Mucosa of descending colon (tissue), 3 donors: Measurements from ENCODE around the gene PXMP2. TPM values are rescaled to one million over a fixed set of nuclear protein-coding genes. Genes with fewer than 3 reads are reported as not detected.

ENCODE experiments used
- ATAC-seq: fragments of 200-7000 bp; cut with Tn5 transposase; one replicate; pipeline ENCODE4 v1.9.1; 2020; ENCODE audit warnings: mild to moderate bottlenecking, moderate library complexity
- DNase-seq, 3 donors: peaks; one replicate each; pipeline ENCODE4 v3.0.0-alpha.2; 2020
- H3K36me3 ChIP-seq: fragments of 200-600 bp; one replicate; pipeline ENCODE4 v1.8.0; 2021; ENCODE audit warnings: low read depth, mild to moderate bottlenecking
- H3K4me1 ChIP-seq: fragments of 200-600 bp; one replicate; pipeline ENCODE4 v1.8.0; 2021; ENCODE audit warnings: low read depth, mild to moderate bottlenecking
- H3K4me3 ChIP-seq: fragments of 200-600 bp; one replicate; pipeline ENCODE4 v1.8.0; 2021; ENCODE audit warnings: mild to moderate bottlenecking
- H3K9me3 ChIP-seq: fragments of 200-600 bp; one replicate; pipeline ENCODE4 v1.8.0; 2021; ENCODE audit warnings: mild to moderate bottlenecking
- intact Hi-C, 2 donors: fragments of 100-400 bp; cut with DNase I in 1 of 2; cut with micrococcal nuclease in 1 of 2; formaldehyde crosslinking; loops; one replicate each; pipeline versions ENCODE4 v1.11.0 to v1.11.1; 2022; cut with DNase I, micrococcal nuclease
- total RNA-seq, 3 donors: library from RNA; stranded (reverse); fragmentation: NEBNext Ultra II Directional in 2 of 3; extraction: Animal tissue kit (Norgen Biotek cat#: 25700) in 2 of 3; gene quantifications; one replicate each; pipeline versions ENCODE4 v1.2.1 to v1.2.4, GENCODE V29; 2021 to 2023
- TF ChIP-seq, protein P1 (sequence below): fragments of 200-600 bp; IDR thresholded peaks from one replicate; pipeline ENCODE4 v1.8.0; 2022; ENCODE audit warnings: antibody characterized with exemption, mild to moderate bottlenecking
- donor health status: DM: no; HTN: no; CAD: no; lungs with moderate emphysema.
- donor health status: DM: no; HTN: no; CAD: no.
- donor health status: DM: no; HTN: yes; CAD: no.

Gene PXMP2
- total RNA-seq, 3 donors from 2014 or later, result 52.1 to 141 (median 66.3) TPM

DNA sequence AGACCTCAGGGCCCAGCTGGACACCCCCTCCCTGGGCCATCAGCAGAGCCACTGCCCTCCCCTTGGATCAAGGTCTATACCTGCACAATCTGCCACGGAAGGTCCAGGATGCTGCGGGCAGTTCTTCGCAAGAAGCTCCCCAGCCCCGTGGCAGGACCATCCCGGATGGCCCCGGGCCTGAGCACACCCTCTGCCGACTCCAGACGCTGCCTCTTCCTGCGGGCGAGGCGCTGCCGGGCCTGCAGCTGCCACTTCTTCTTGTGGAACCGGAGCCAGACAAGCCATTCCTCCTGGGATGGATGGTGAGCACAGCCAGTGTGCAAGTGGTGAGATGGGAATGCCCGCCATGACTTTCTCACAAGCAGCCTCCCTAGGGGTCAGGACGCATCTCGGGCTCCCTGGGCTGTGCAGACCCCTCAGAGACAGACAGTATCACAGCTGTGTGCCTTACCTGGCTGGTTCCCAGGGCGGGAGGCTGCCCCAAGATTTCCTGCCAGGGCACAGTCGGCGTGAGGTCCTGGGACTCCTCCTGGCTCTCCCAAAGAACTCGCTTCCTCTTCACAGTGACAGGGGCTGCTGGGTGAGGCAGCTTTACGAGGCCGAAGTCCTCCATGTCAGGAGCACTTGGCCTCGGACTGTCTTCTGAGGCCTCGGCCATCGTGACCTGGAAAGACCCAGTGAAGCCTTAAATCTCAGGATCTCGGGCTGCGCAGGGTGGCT, 38.0 kb upstream of the PXMP2 start:
- no peaks in the 10 kb centered on the region for H3K36me3 ChIP-seq
- ATAC-seq (peak; percentile 97), DNase-seq (peak in 2 of 3 donors; percentile 59 to 71)
- no peaks in the 10 kb centered on the region for H3K4me1 ChIP-seq
- no peak overlapping the region for H3K4me3 ChIP-seq
- H3K9me3 ChIP-seq, result no peaks in the 10 kb centered on the region
- intact Hi-C loops, result no loop called here
- TF ChIP-seq, protein P1, sequence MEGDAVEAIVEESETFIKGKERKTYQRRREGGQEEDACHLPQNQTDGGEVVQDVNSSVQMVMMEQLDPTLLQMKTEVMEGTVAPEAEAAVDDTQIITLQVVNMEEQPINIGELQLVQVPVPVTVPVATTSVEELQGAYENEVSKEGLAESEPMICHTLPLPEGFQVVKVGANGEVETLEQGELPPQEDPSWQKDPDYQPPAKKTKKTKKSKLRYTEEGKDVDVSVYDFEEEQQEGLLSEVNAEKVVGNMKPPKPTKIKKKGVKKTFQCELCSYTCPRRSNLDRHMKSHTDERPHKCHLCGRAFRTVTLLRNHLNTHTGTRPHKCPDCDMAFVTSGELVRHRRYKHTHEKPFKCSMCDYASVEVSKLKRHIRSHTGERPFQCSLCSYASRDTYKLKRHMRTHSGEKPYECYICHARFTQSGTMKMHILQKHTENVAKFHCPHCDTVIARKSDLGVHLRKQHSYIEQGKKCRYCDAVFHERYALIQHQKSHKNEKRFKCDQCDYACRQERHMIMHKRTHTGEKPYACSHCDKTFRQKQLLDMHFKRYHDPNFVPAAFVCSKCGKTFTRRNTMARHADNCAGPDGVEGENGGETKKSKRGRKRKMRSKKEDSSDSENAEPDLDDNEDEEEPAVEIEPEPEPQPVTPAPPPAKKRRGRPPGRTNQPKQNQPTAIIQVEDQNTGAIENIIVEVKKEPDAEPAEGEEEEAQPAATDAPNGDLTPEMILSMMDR, result no peak

GRCh38 chr12:132651444-132652100, 35.8 kb upstream of the PXMP2 start:
- no peaks in the 10 kb centered on the region for H3K36me3 ChIP-seq
- ATAC-seq, result no peak

GRCh38 chr12:132653567-132654290, 33.7 kb upstream of the PXMP2 start:
- Histone ChIP-seq H3K9me3 (no peaks in the 10 kb centered on the region), H3K4me3 (no peak overlapping the region), H3K36me3 (peaks cover 5% of the 10 kb centered on the region), H3K4me1 (no peaks in the 10 kb centered on the region)
- TF ChIP-seq, protein P1, result no peak
- ATAC-seq (no peak), DNase-seq (no peak)
- intact Hi-C loops, result no loop called here

More at GRCh38 chr12:132651444-132652100, 35.8 kb upstream of the PXMP2 start:
- DNase-seq, result no peak
- TF ChIP-seq, protein P1, result no peak
- no peaks in the 10 kb centered on the region for H3K4me1 ChIP-seq
- H3K9me3 ChIP-seq, result no peaks in the 10 kb centered on the region
- no peak overlapping the region for H3K4me3 ChIP-seq
- intact Hi-C loops, result no loop called here

DNA sequence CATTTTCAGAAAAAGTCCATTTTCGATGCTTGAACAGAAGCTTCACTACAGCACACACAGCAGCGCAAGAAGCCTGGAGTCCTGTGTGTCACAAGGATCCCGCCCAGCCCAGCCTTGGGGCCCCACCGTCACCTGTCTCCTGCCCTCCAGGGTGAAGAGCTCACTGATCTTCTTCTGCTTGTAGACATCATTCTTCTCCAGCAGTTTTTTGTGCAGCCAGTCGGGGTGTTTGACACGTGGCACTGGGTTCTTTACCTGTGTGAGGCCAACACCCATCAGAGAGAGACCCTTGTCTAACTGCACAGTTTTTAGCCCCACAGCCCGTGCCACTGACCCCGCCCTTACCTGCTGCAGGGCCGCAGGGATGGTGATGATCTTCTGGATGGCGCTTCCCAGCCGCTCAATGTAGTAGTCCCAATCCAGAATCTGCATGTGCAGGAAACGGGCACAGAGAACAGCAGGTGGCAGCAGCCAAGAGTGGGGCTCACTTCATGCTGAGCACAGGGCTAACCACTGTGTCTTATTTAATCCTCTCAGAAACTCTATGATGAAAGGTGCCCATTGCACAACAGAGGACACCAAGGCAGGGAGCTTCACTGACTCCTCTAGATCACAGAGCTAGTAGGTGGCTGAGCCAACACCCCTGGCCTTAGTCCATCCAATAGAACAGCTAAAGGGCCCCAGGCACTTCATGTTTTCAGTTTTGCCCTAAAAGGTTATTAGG, 30.2 kb upstream of the PXMP2 start:
- intact Hi-C loops, result no loop called here
- TF ChIP-seq, protein P1, result no peak
- no peak for ATAC-seq
- no peak for DNase-seq
- Histone ChIP-seq H3K36me3 (peaks cover 5% of the 10 kb centered on the region), H3K9me3 (no peaks in the 10 kb centered on the region), H3K4me3 (no peak overlapping the region), H3K4me1 (no peaks in the 10 kb centered on the region)

- intact Hi-C loops, result no loop called here
- TF ChIP-seq, protein P1, result no peak
- H3K9me3 ChIP-seq, result no peaks in the 10 kb centered on the region
- H3K4me1 ChIP-seq, result no peaks in the 10 kb centered on the region
- peaks cover 5% of the 10 kb centered on the region for H3K36me3 ChIP-seq
- ATAC-seq (no peak), DNase-seq (no peak)
- H3K4me3 ChIP-seq, result no peak overlapping the region
Observed at GRCh38 chr12:132658149-132658894, 29.1 kb upstream of the PXMP2 start.
